ENCODE results near the gene MYH7B.

The MYH7B gene

DNA sequence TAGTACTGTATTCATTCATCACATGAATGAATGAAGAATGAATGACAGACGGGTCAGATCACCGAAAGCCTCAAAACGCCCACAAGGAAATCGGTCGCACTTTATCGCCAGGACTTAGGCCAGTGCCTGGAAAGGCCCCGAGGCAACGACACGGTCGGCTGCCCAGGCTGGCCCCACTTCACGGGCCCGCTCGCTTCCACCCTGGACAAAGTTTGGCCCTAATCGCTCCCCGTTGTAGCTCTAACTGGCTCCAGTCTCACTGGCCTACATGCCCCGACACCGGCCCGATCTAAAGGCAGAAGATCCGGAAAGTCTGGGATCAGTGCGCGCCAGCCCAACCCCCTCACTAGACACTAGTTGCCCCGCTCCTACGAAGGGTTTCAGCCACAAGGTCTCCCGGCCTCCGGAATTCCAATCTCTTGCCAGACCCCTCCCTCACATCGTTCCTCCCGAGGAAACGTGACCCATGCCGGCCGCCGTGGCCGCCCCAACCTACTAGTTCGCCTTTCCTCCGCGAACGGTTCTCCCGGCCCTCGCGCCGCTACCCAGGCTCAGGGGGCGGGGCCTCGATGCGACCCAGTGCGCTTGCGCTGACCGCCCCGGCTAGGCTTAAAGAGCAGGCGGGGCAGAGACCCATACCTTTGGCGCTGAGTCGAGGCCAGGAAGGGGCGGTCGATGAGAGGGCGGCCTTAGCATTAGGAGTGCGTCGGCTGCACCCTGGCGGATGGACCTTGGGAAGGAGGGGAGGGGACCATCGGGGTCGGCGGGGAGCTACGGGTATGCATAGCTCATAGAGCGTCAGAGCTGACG lies at the start of gene MYH7B, which contains the start of gene GSS:
Gene MYH7B (plus strand): TSS at position 638 of the 810 bp plus-strand sequence. CDS start 22,138 bp downstream, outside the sequence.
Gene GSS (minus strand): TSS at position 576 of the 810 bp plus-strand sequence. CDS start 3,954 bp downstream, outside the sequence.
- DNase-seq (ENCODE audit: low read depth in 2 of 3, low spot score in 2 of 3), result peak; percentile 96 to 99 (median 97)

DNA sequence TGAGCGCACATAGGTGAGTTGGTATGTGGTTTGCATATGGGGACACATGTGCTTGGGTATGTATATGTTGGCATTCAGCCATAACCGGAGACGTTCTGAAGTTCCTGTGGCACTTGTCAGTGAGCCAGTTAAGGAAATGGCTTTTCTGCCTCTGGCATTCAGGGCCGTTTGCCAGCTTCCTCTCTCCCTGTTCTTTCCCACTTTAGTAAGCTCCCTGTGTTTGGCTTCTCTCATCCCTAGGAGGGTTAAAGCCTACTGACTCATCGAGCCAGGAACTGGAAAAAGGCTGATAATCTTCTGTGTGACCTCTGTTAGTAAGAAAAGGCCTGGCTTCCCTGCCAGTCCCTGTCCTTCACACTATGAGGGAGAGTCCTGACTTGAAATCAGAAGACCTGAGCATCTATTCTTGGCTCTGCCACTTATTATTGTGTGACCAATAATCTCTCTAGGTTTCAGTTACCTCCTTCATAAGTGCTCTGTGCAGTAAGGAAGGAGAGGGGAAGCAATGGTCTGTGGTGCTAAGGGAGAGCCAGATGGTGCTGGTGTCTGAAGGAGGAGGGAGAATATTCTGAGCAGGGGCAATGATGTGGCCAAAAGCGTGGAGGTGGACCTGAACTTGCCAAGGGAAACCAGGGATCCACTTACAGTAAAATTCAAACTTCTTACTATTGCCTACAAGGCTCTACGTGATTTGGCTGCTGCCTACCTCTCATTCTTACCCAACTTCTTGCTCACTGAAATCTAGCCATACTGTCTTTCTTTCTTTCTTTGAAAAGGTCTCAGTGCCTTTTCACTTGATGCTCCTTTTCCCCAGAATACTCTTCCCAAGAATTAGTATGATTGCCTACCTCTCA lies 47.8 kb upstream of the MYH7B start:
- no peak for DNase-seq (ENCODE audit: low read depth in 2 of 3, low spot score in 2 of 3)

DNA sequence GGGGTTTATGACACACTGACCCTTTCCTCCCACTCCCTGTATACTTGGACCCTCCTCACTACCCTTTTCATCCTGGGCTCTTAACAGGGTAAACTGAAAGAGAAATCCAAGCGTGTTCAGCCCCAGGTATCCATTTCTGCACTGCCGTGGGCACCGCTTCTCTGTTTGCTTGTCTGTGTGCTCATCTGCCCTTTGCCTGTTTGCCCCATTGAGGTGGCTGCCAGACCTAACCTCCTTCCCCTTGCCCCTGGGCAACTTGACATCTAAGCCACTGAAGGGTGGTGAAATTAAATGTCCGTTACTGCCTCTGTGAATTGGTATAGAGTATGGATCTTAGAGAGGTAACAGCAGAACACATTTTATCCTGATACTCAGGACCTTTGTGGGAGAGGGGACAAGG lies 40.5 kb upstream of the MYH7B start:
- DNase-seq (ENCODE audit: low read depth in 2 of 3, low spot score in 2 of 3), result no peak

DNA sequence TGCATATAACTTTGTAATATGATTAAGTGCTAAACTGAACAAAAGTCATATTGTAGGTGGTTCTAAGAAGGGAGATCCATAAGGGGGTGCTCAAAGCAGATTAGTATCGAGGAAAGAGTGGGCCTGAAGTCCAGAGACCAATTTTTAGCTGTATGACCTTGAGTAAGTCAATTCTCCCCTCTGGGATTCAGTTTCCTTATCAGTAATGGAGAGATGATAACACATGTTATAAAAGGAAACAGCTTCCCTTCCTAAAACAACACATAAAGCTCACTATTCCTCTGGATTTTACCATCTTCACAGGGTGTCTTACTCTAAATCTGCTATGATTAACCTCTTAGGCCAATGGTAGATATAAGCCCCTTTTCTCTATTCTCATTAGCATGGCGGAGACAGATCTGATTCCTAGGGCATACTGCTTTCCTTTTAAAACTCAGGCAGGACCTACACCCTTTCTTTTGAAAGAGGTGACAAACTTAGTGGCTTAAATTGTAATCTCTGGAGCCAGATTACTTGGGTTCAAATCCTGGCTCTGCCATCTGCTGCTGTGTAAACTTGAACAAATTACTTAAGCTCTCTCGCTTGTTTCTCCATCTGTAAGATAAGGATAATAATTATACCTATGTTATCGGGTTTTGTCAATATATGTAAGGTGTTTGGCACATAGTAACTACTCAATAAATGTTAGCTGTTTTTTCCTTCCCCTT lies 39.8 kb upstream of the MYH7B start:
- no peak for DNase-seq (ENCODE audit: low read depth in 2 of 3, low spot score in 2 of 3)

DNA sequence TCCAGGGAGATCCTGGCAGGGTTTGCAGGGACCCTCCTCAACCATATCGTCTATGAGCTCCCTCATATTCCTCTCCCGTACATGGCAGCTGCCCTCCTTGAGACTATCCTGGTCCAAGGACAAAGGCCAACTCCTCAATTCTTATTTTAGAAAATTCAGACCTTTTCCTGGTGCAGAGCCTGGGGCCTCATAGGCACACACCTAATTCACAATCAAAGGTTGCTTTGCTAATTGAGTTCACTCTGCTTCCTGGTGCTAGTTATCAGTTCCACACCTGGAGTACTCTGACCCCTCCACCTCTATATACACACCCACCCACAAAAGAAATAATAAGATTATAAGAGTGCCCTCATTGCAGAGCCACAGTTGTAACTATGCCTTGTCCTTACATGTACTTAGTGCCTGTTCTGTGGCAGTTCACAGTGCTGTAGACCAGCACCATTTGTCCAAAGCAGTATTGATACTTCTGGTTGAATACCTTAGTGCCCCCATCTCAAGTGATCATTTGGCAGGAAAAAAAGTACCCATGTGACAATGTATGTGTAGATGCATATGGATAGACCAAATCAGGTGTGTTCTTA lies 38.8 kb upstream of the MYH7B start:
- no peak for DNase-seq (ENCODE audit: low read depth in 2 of 3, low spot score in 2 of 3)

DNA sequence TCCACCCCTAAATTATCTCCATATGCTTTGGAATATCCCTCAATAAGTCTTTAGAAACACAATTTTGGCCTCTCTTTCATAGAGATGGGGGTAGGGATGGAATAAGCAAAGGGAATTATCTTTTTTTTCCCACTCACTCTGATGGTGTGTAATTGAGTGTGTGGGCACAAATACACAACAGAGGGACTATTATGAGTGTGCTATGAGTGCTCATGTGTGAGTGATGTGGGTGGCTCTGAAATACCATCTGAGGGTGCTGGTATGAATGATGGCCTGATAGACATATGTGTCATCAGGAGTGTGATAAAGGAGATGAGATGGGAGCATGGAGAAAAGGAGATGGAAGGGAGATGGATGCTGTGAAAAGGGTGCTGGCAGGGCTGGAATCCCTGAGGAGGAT lies 35.6 kb upstream of the MYH7B start:
- DNase-seq (ENCODE audit: low read depth in 2 of 3, low spot score in 2 of 3), result no peak

DNA sequence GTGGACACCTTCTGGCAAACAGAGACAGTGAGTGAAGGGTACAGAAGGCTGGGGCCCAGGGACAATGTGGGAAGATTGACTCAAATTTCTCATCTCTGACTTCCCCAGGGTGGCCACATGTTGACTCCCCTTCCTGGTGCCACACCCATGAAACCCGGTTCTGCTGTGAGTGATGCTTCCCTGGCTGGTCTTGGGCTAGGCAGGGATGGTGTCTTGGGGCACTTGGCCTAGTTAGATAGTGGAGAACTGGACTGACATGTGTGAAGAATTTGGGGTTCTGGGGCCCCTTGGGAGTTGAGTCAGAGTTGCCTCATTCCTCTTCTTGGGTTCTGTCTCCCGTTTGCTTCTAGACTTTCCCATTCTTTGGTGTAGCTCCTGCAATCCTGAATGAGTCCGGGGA lies 34.2 kb upstream of the MYH7B start:
- DNase-seq (ENCODE audit: low read depth in 2 of 3, low spot score in 2 of 3), result no peak

DNA sequence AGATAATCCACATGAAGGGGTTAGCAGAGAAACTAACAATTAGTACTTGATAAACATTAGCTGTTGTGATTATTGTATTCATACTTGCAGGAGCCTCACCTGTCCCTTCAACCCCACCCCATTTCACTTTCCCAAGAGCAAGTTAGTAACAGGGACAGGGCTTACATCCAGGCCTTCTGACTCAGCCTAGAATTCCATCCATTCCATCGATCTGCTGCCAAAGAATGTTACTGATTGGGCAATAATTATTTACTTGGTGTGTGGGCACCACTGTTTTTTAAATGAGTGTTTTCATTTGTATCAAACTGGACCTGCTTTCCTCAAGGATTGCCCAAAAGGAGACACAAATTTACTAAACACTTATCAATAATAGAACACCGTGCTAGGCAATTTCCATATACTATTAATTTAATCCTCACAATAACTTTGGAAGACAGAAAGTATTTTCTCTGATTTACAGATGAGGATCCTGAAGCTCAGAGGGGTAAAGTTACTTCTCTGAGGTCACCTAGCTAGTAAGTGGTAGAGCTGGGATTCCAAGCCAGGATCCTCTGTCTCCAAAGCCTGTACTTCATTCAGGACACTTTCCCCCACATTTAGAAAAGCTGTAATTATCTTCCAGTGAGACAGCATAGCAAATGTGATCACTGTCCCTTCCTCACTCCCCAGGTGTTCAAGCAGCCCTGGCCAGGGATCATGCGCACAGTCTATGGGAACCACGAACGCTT lies 32.9 kb upstream of the MYH7B start:
- no peak for DNase-seq (ENCODE audit: low read depth in 2 of 3, low spot score in 2 of 3)

DNA sequence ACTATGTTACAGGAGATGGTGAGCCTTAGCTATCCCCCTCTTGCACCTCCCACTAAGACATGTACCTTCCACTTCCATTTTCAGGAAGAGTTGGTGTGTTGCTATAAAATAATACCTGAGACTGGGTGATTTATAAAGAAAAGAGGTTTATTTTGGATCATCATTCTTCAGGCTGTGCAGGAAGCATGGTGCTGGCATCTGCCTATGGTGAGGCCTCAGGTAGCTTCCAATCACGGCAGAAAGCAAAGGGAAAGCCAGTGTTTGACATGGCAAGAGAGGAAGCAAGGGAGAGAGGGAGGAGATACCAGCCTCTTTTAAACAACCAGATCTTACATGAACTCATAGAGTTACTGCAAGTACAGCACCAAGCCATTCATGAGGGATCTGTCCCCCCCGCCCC lies 32.3 kb upstream of the MYH7B start:
- no peak for DNase-seq (ENCODE audit: low read depth in 2 of 3, low spot score in 2 of 3)

DNA sequence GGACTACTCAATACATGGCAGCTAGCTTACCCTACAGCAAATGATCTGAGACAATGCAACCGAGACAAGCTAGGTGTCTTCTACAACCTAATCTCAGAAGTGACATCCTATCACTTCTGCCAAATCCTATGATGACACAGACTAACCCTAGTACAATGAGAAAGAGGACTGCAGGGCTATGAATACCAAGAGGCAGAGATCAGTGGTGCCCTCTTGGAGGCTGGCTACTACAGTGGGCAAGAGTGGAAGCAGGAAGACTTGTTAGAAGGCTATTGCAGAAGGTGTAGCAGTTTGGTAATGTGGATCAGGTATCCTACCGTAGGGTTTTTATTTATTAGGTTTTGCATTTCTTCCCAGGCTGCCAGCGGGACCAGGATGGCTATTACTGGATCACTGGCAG lies 30.3 kb upstream of the MYH7B start:
- no peak for DNase-seq (ENCODE audit: low read depth in 2 of 3, low spot score in 2 of 3)

DNA sequence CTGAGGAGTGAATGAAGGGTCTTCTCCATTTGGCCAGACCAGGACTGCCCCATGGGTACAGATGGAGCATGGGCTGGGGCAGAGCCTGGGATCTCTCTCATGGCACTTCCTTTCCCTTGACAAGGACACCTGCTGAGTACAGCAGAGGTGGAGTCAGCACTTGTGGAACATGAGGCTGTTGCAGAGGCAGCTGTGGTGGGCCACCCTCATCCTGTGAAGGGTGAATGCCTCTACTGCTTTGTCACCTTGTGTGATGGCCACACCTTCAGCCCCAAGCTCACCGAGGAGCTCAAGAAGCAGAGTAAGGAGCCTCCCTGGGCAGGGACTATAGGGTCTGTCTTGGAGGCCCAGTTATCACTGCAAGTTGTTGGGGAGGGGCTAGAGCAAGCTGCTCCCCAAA lies 29.7 kb upstream of the MYH7B start:
- DNase-seq (ENCODE audit: low read depth in 2 of 3, low spot score in 2 of 3), result no peak

DNA sequence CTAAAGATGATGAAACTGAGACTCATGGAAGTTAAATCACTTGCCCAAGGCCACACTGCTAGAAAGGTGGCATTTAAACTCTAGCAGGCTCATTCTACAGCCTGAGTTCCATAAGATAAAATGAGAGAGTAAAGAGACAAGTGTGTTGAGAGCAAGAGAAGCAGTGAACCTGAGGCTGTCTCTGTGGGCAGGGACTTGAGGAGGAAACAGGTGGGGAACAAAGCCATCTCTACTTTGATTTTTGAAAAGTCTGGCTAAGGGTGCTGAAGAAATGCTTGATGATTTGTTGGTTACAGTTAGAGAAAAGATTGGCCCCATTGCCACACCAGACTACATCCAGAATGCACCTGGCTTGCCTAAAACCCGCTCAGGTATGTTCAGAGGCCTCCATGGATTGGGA lies 29.1 kb upstream of the MYH7B start:
- no peak for DNase-seq (ENCODE audit: low read depth in 2 of 3, low spot score in 2 of 3)

DNA sequence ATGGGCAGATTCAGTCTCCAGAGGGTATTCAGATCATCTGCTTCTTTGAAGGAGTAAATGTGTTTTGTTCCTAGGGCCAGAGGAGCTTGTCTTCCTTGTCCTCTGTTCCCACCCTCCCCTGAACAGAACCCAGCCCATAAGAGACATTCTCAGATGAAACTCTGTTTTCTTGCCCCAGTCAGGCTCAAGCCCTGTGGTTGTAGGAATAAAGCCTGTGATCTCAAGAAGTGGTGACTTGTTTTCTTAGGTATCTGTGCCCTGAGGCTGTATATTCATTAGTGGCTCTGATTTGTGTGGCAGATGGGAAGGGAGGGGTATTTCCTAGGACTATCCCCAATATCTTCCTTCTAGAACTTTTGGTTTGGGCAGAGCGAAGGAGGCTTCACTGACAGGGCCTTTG lies 27.9 kb upstream of the MYH7B start:
- no peak for DNase-seq (ENCODE audit: low read depth in 2 of 3, low spot score in 2 of 3)

DNA sequence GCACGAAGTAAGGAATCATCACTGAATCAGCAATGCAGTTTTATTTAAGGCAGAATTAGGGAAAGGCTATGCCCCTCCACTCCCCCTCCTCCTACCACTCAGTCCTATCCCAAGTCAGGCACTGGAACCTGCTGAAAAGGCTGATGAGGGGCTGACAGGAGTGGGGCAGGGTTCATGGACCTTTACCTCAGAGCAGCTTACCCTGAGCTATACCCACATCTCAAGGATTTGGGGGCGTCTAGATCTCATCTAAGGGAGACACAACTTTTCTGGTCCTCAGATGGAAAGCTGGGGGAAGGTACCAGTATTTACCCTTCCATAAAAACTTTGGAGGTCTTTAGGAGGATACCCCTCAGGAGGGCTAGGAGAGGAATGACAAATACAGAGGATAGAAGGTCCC lies 27.3 kb upstream of the MYH7B start:
- no peak for DNase-seq (ENCODE audit: low read depth in 2 of 3, low spot score in 2 of 3)

DNA sequence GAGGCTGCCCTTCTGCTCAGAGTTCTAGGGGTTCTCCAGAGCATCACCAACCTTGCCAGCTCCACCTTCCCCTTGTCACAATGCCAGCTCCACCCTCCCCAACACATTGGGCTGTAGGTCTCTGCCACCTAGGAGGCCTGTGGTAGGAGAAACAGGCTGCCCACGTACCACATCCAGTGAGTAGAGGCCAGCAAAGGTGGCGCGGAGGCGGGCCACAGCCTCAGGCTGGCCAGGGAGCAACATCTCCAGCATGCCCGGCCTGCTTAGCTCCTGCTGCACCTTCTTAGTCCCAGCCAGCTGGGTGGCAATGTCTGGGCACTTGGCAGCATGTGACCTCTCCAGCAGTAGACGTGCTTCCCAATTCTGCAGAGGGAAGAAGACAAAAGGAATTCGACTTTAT lies 23.9 kb upstream of the MYH7B start:
- no peak for DNase-seq (ENCODE audit: low read depth in 2 of 3, low spot score in 2 of 3)

DNA sequence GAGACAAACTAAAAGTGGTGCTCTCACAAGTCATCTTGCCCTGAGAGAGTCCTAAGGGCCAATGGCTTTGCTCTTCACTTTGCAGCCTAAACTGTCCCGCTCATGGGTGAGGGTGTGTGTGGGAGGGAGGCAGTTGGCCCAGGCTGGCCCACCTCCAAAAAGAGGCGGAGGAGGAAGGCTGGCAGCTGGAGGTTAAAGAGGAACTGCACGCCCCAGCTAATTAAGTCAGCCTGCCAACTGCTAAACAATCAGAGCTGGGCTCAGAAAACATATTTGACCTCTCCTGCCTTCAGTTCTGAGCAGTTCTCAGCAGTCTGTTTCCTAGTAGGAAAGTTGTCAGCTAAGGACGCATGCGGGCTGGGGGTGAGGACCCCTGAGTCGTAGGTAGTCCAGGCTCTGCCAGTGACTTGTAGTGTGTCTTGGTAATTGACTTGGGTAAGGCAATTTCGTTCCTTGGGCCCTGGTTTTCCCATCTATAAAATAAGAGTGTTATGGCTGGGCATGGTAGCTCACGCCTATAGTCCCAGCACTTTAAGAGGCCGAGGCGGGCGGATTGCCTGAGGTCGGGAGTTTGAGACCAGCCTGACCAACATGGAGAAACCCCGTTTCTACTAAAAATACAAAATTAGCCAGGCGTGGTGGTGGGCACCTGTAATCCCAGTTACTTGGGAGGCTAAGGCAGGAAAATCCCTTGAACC lies 17.1 kb upstream of the MYH7B start:
- no peak for DNase-seq (ENCODE audit: low read depth in 2 of 3, low spot score in 2 of 3)

DNA sequence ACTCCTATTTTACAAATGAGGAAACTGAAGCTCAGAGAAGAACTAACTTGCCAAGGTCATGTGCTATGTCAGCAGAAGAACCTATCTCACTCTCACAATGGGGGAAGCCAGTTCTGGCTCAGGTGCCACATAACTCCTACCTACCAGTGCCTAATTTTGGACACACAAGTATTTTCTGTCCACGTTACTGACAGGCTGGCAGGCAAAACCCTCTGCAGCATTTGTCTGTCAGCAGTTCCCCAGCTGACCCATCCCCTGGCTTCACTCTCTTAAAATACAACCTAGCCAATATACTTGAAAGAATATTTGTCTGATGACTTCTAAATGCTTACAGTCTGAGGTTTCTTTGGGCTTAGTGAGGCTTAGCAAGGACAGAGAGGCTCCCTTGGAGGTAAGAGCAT lies 15.6 kb upstream of the MYH7B start:
- no peak for DNase-seq (ENCODE audit: low read depth in 2 of 3, low spot score in 2 of 3)

DNA sequence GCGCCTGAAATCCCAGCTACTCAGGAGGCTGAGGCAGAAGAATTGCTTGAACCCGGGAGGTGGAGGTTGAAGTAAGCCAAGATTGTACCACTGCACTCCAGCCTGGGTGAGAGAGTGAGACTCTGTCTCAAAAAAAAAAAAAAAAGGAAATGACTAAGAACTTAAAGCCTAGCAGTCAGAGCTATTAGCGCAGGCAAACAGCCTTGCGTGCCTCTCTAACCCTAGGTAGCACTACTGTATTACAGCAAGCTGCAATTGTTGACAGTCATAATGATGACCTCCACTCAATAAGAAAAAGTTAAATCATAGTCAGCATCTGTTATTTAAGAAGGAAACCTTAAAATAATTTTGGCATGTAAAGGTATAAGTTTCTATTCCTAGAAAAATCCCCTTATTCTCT lies 14.4 kb upstream of the MYH7B start:
- DNase-seq (ENCODE audit: low read depth in 2 of 3, low spot score in 2 of 3), result no peak

DNA sequence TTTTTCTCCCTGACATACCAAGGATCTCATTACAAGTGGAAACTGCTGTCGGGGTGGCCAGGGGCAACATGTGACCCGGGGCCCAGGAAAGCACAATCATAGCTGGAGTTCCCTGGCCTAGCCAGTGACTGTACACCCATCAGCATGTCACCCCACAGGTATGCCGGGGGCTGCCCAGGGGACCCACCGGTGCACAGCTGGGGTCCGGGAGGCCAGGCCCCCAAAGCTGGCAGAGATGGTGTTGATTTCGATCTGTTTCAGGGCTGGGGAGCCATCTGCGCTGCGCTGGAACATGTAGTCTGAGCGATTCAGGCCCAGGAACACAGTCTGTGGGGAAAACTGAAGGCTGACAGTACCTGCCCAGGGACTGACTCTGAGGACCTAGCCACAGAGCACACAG lies 13.4 kb upstream of the MYH7B start:
- no peak for DNase-seq (ENCODE audit: low read depth in 2 of 3, low spot score in 2 of 3)
